H9 (cell line): ENCODE results near the gene DGUOK. TPM values are rescaled to one million over a fixed set of nuclear protein-coding genes. Genes with fewer than 3 reads are reported as not detected.

ENCODE experiments used
- DNase-seq: peaks from one replicate; pipeline ENCODE4 v3.0.0-alpha.2; 2017
- H2AFZ ChIP-seq: one replicate; pipeline ENCODE4 v1.6.1; 2013; ENCODE audit warnings: mild to moderate bottlenecking, low read length, control low read depth, moderate library complexity
- H2AK5ac ChIP-seq: 2 replicates; pipeline ENCODE4 v1.6.1; 2013; ENCODE audit warnings: low read length, control low read depth, mixed read lengths; ENCODE audit not compliant: insufficient read length
- H2BK120ac ChIP-seq: one replicate; pipeline ENCODE4 v1.6.1; 2013; ENCODE audit warnings: low read depth, mild to moderate bottlenecking, low read length, control low read depth, inconsistent platforms; ENCODE audit not compliant: poor library complexity, severe bottlenecking
- H2BK12ac ChIP-seq: 2 replicates; pipeline ENCODE4 v1.6.1; 2013; ENCODE audit warnings: low read length, control low read depth, mixed read lengths, low read depth; ENCODE audit not compliant: insufficient read length
- H2BK15ac ChIP-seq: 2 replicates; pipeline ENCODE4 v1.6.1; 2013; ENCODE audit warnings: low read depth, low read length, control low read depth
- H2BK20ac ChIP-seq: one replicate; pipeline ENCODE4 v1.6.1; 2013; ENCODE audit warnings: low read depth, mild to moderate bottlenecking, low read length, control low read depth, inconsistent platforms; ENCODE audit not compliant: poor library complexity, severe bottlenecking
- H2BK5ac ChIP-seq: 2 replicates; pipeline ENCODE4 v1.6.1; 2013; ENCODE audit warnings: low read length, control low read depth, mixed read lengths; ENCODE audit not compliant: insufficient read length
- H3K14ac ChIP-seq: 2 replicates; pipeline ENCODE4 v1.6.1; 2013; ENCODE audit warnings: low read length, control low read depth; ENCODE audit not compliant: insufficient read depth
- H3K18ac ChIP-seq: 2 replicates; pipeline ENCODE4 v1.6.1; 2013; ENCODE audit warnings: low read depth, mild to moderate bottlenecking, mixed read lengths, low read length, control low read depth; ENCODE audit not compliant: insufficient read length
- H3K23ac ChIP-seq: 2 replicates; pipeline ENCODE4 v1.6.1; 2013; ENCODE audit warnings: low read length, control low read depth, mixed read lengths, low read depth; ENCODE audit not compliant: insufficient read length
- H3K23me2 ChIP-seq: 2 replicates; pipeline ENCODE4 v1.6.1; 2013; ENCODE audit warnings: low read depth, mild to moderate bottlenecking, mixed read lengths, low read length, control low read depth; ENCODE audit not compliant: insufficient read length, poor library complexity, severe bottlenecking
- H3K27ac ChIP-seq: 2 replicates; pipeline ENCODE4 v1.5.1; 2013; ENCODE audit warnings: low read length, control low read depth, mixed read lengths, low read depth; ENCODE audit not compliant: insufficient read length
- H3K27me3 ChIP-seq: 2 replicates; pipeline ENCODE4 v1.6.1; 2013; ENCODE audit warnings: low read length, control low read depth, inconsistent platforms; ENCODE audit not compliant: insufficient read depth
- H3K4ac ChIP-seq: 2 replicates; pipeline ENCODE4 v1.6.1; 2013; ENCODE audit warnings: low read depth, mild to moderate bottlenecking, control low read depth, inconsistent platforms, low read length, moderate library complexity
- H3K4me1 ChIP-seq: 2 replicates; pipeline ENCODE4 v1.6.1; 2013; ENCODE audit warnings: low read length, control low read depth, inconsistent platforms; ENCODE audit not compliant: insufficient read depth
- H3K4me2 ChIP-seq: 2 replicates; pipeline ENCODE4 v1.6.1; 2013; ENCODE audit warnings: low read length, control low read depth, mixed read lengths; ENCODE audit not compliant: insufficient read length, insufficient read depth
- H3K56ac ChIP-seq: 2 replicates; pipeline ENCODE4 v1.6.1; 2013; ENCODE audit warnings: low read depth, mild to moderate bottlenecking, mixed read lengths, low read length, control low read depth; ENCODE audit not compliant: insufficient read length
- H3K79me1 ChIP-seq: 2 replicates; pipeline ENCODE4 v1.6.1; 2013; ENCODE audit warnings: low read depth, mild to moderate bottlenecking, moderate library complexity, low read length, control low read depth, inconsistent platforms; ENCODE audit not compliant: insufficient read depth, poor library complexity, severe bottlenecking
- H3K79me2 ChIP-seq: 2 replicates; pipeline ENCODE4 v1.6.1; 2013; ENCODE audit warnings: low read length, control low read depth, inconsistent platforms; ENCODE audit not compliant: insufficient read depth
- H3K9ac ChIP-seq: 2 replicates; pipeline ENCODE4 v1.6.1; 2013; ENCODE audit warnings: low read length, control low read depth, mixed read lengths; ENCODE audit not compliant: insufficient read length; ENCODE audit errors: extremely low read depth
- H3K9me3 ChIP-seq: one replicate; pipeline ENCODE4 v1.6.1; 2013; ENCODE audit warnings: low read depth, low read length, inconsistent platforms; ENCODE audit not compliant: control insufficient read depth
- H3T11ph ChIP-seq: one replicate; pipeline ENCODE4 v1.6.1; 2013; ENCODE audit warnings: mild to moderate bottlenecking, low read length, control low read depth, inconsistent platforms
- H4K20me1 ChIP-seq: one replicate; pipeline ENCODE4 v1.6.1; 2013; ENCODE audit not compliant: control insufficient read depth, insufficient read length, insufficient read depth
- H4K5ac ChIP-seq: 2 replicates; pipeline ENCODE4 v1.6.1; 2013; ENCODE audit warnings: low read depth, mild to moderate bottlenecking, mixed read lengths, low read length, control low read depth; ENCODE audit not compliant: insufficient read length
- H4K8ac ChIP-seq: replicated peaks from 2 replicates; pipeline ENCODE4 v1.6.1; 2013; ENCODE audit warnings: low read length, control low read depth, mixed read lengths, low read depth; ENCODE audit not compliant: insufficient read length
- H4K91ac ChIP-seq: 2 replicates; pipeline ENCODE4 v1.6.1; 2013; ENCODE audit warnings: low read depth, mild to moderate bottlenecking, moderate library complexity, mixed read lengths, low read length, control low read depth; ENCODE audit not compliant: insufficient read length
- H3K27ac Mint-ChIP-seq, 3 experiments: 2 replicates in 2 of 3; 3 replicates in 1 of 3; pipeline ENCODE4 v1.8.0; 2020 to 2021; ENCODE audit warnings: mixed read lengths in 3 of 3, mild to moderate bottlenecking in 1 of 3, moderate library complexity in 1 of 3
- H3K27me3 Mint-ChIP-seq: 2 replicates; pipeline ENCODE4 v1.8.0; 2021; ENCODE audit warnings: low read depth, mild to moderate bottlenecking, moderate library complexity, mixed read lengths
- H3K36me3 Mint-ChIP-seq, 3 experiments: 2 replicates in 2 of 3; 3 replicates in 1 of 3; pipeline ENCODE4 v1.8.0; 2020 to 2021; ENCODE audit warnings: low read depth in 3 of 3, mixed read lengths in 3 of 3; ENCODE audit not compliant: insufficient read depth in 1 of 3
- H3K4me1 Mint-ChIP-seq, 2 experiments: 2 replicates each; pipeline ENCODE4 v1.8.0; 2020; ENCODE audit warnings: mixed read lengths in 2 of 2
- H3K4me3 Mint-ChIP-seq, 2 experiments: 2 replicates in 1 of 2; 3 replicates in 1 of 2; pipeline ENCODE4 v1.8.0; 2020 to 2021; ENCODE audit warnings: mild to moderate bottlenecking in 2 of 2, mixed read lengths in 2 of 2, moderate library complexity in 1 of 2
- H3K9me3 Mint-ChIP-seq, 2 experiments: 2 replicates in 1 of 2; 3 replicates in 1 of 2; pipeline ENCODE4 v1.8.0; 2020; ENCODE audit warnings: mild to moderate bottlenecking in 2 of 2, mixed read lengths in 2 of 2, moderate library complexity in 1 of 2
- WGBS: extraction: QIAGEN DNeasy Blood & Tissue Kit; methylation state at CpG from one replicate; pipeline ENCODE4 v1.1.7; 2013; ENCODE audit warnings: missing lambda C conversion rate, low lambda C conversion rate, mixed read lengths; ENCODE audit not compliant: insufficient read length; ENCODE audit errors: extremely low coverage; 5-methylcytosine and 5-hydroxymethylcytosine counted together
- total RNA-seq: library from RNA; stranded (reverse); gene quantifications from 2 replicates; pipeline ENCODE4 v1.2.1, GENCODE V29; 2021
- TF ChIP-seq, protein P1 (sequence below): fragments of 200-600 bp; sonication (generic); conservative IDR thresholded peaks from 3 replicates; pipeline ENCODE4 v1.8.0; 2021; ENCODE audit warnings: antibody characterized with exemption, mild to moderate bottlenecking

Gene DGUOK
- total RNA-seq, 1 experiment from 2014 or later = 98.5 TPM

GRCh38 chr2:73985308-73986084 is 58.8 kb downstream of the DGUOK start:
- Histone ChIP-seq H3T11ph (no peak overlapping the region), H3K4me2 (peak overlapping the region; percentile 51), H2AFZ (no peak overlapping the region), H3K79me2 (peaks cover 5% of the 10 kb centered on the region; the same call in 1 of the 2 replicates), H4K8ac (no peak overlapping the region), H2BK20ac (no peak overlapping the region), H3K23ac (no peak overlapping the region), H3K23me2 (peaks cover 24% of the 10 kb centered on the region), H3K4me1 (peaks cover 24% of the 10 kb centered on the region; the same call in 1 of the 2 replicates), H3K18ac (peak overlapping the region; percentile 74), H4K91ac (no peak overlapping the region), H4K5ac (no peak overlapping the region), H3K27ac (no peak overlapping the region), H3K9ac (peak overlapping the region; percentile 20), H2BK12ac (no peak overlapping the region), H2BK120ac (no peak overlapping the region), H3K14ac (peak overlapping the region; percentile 44; the same call in 1 of the 2 replicates), H3K27me3 (peaks cover 16% of the 10 kb centered on the region; the same call in 1 of the 2 replicates), H3K4ac (no peak overlapping the region), H2BK5ac (no peak overlapping the region), H2BK15ac (no peak overlapping the region; the same call in 1 of the 2 replicates), H2AK5ac (no peak overlapping the region), H3K9me3 (no peaks in the 10 kb centered on the region), H3K56ac (no peak overlapping the region), H3K79me1 (peaks cover 4% of the 10 kb centered on the region), H4K20me1 (peaks cover 2% of the 10 kb centered on the region)
- Mint-ChIP-seq H3K4me3 (peak overlapping the region; percentile 70 to 84), H3K27me3 (peaks cover 44% of the 10 kb centered on the region), H3K27ac (peak overlapping the region in 1 of 3 experiments; percentile 41; a peak in 2 of 7 replicates), H3K36me3 (peaks cover 13 to 39% (median 14%) of the 10 kb centered on the region in 3 experiments), H3K9me3 (no peaks in the 10 kb centered on the region), H3K4me1 (peaks cover 64 to 65% of the 10 kb centered on the region in 2 experiments)
- TF ChIP-seq, protein P1, sequence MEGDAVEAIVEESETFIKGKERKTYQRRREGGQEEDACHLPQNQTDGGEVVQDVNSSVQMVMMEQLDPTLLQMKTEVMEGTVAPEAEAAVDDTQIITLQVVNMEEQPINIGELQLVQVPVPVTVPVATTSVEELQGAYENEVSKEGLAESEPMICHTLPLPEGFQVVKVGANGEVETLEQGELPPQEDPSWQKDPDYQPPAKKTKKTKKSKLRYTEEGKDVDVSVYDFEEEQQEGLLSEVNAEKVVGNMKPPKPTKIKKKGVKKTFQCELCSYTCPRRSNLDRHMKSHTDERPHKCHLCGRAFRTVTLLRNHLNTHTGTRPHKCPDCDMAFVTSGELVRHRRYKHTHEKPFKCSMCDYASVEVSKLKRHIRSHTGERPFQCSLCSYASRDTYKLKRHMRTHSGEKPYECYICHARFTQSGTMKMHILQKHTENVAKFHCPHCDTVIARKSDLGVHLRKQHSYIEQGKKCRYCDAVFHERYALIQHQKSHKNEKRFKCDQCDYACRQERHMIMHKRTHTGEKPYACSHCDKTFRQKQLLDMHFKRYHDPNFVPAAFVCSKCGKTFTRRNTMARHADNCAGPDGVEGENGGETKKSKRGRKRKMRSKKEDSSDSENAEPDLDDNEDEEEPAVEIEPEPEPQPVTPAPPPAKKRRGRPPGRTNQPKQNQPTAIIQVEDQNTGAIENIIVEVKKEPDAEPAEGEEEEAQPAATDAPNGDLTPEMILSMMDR = no peak
- no CpG with 5 or more reads among the region's 66 CpGs for WGBS
- no peak for DNase-seq
